ENCODE results near the gene EFCAB9.

DNA sequence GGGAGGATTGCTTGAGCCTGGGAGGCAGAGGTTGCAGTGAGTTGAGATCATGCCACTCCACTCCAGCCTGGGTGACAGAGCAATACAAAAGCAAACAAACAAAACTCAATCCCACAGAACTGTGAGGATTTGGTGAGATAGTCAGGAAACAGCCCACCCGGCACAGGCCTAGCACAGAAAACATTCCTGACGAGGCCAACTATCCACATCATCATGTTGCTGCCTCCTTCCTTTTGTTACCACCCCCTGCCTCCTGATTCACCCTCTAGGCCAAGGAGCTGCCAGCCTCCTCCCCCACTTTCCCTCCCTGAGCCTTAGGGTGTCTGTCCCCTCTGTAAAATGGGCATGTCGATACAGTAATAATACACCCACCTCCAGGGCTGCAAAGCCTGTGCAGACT, 44.9 kb upstream of the EFCAB9 start:
- TF ChIP-seq, protein P1, sequence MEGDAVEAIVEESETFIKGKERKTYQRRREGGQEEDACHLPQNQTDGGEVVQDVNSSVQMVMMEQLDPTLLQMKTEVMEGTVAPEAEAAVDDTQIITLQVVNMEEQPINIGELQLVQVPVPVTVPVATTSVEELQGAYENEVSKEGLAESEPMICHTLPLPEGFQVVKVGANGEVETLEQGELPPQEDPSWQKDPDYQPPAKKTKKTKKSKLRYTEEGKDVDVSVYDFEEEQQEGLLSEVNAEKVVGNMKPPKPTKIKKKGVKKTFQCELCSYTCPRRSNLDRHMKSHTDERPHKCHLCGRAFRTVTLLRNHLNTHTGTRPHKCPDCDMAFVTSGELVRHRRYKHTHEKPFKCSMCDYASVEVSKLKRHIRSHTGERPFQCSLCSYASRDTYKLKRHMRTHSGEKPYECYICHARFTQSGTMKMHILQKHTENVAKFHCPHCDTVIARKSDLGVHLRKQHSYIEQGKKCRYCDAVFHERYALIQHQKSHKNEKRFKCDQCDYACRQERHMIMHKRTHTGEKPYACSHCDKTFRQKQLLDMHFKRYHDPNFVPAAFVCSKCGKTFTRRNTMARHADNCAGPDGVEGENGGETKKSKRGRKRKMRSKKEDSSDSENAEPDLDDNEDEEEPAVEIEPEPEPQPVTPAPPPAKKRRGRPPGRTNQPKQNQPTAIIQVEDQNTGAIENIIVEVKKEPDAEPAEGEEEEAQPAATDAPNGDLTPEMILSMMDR (IDR thresholded peaks at IDR 0.05) = no peak
- no peak for TF ChIP-seq EP300 (IDR thresholded peaks at IDR 0.05)
- TF ChIP-seq POLR2A (IDR thresholded peaks at IDR 0.05) = no peak
